Mesenchymal stem cell (in vitro differentiated cells and primary cell): Measurements from ENCODE around the gene RAB39B. TPM values are rescaled to one million over a fixed set of nuclear protein-coding genes. Genes with fewer than 3 reads are reported as not detected.

ENCODE experiments used
- DNase-seq: peaks from one replicate; pipeline ENCODE4 v3.0.0-alpha.2; 2013
- H2AFZ ChIP-seq: one replicate; pipeline ENCODE4 v1.6.1; 2013; ENCODE audit warnings: low read depth, mild to moderate bottlenecking, control low read depth, inconsistent platforms, low read length, moderate library complexity
- H2AK5ac ChIP-seq: 2 replicates; pipeline ENCODE4 v1.6.1; 2013; ENCODE audit warnings: low read length, moderate library complexity, mild to moderate bottlenecking, inconsistent platforms; ENCODE audit not compliant: severe bottlenecking
- H2BK120ac ChIP-seq: one replicate; pipeline ENCODE4 v1.6.1; 2013; ENCODE audit warnings: low read depth, mild to moderate bottlenecking, inconsistent platforms, low read length, moderate library complexity
- H2BK12ac ChIP-seq, 2 experiments: one replicate each; pipeline ENCODE4 v1.6.1; 2013; ENCODE audit warnings: inconsistent platforms in 2 of 2, low read length in 2 of 2, mild to moderate bottlenecking in 2 of 2, moderate library complexity in 2 of 2, control low read depth in 1 of 2
- H2BK15ac ChIP-seq: one replicate; pipeline ENCODE4 v1.6.1; 2013; ENCODE audit warnings: mild to moderate bottlenecking, low read depth, inconsistent platforms; ENCODE audit not compliant: poor library complexity, severe bottlenecking
- H2BK5ac ChIP-seq: 2 replicates; pipeline ENCODE4 v1.6.1; 2013; ENCODE audit warnings: low read depth, mild to moderate bottlenecking, low read length, control low read depth, inconsistent platforms; ENCODE audit not compliant: poor library complexity, severe bottlenecking
- H3K14ac ChIP-seq, 2 experiments: one replicate each; pipeline ENCODE4 v1.6.1; 2013; ENCODE audit warnings: inconsistent platforms in 2 of 2, low read length in 2 of 2, control low read depth in 1 of 2, mild to moderate bottlenecking in 1 of 2, moderate library complexity in 1 of 2
- H3K18ac ChIP-seq, 2 experiments: one replicate each; pipeline ENCODE4 v1.6.1; 2013; ENCODE audit warnings: inconsistent platforms in 2 of 2, low read length in 2 of 2, control low read depth in 1 of 2, low read depth in 1 of 2, mild to moderate bottlenecking in 1 of 2
- H3K23ac ChIP-seq, 2 experiments: one replicate each; pipeline ENCODE4 v1.6.1; 2013; ENCODE audit warnings: inconsistent platforms in 2 of 2, low read length in 2 of 2, mild to moderate bottlenecking in 2 of 2, moderate library complexity in 2 of 2, control low read depth in 1 of 2
- H3K27ac ChIP-seq: 2 replicates; pipeline ENCODE4 v1.5.1; 2013; ENCODE audit warnings: mild to moderate bottlenecking, moderate library complexity, low read length, control low read depth, inconsistent platforms; ENCODE audit not compliant: poor library complexity, severe bottlenecking
- H3K27me3 ChIP-seq, 2 experiments: 2 replicates each; pipeline versions ENCODE4 v1.6.1 to v1.7.0; 2013; ENCODE audit warnings: low read length in 2 of 2, mild to moderate bottlenecking in 2 of 2, moderate library complexity in 2 of 2, control low read depth in 1 of 2, inconsistent platforms in 1 of 2; ENCODE audit not compliant: control insufficient read depth in 1 of 2, insufficient read depth in 1 of 2
- H3K36me3 ChIP-seq, 2 experiments: 2 replicates each; pipeline versions ENCODE4 v1.6.1 to v1.7.0; 2013; ENCODE audit warnings: low read length in 2 of 2, control low read depth in 1 of 2, inconsistent platforms in 1 of 2, low read depth in 1 of 2, mild to moderate bottlenecking in 1 of 2; ENCODE audit not compliant: insufficient read depth in 2 of 2, control insufficient read depth in 1 of 2
- H3K4ac ChIP-seq, 2 experiments: one replicate each; pipeline ENCODE4 v1.6.1; 2013; ENCODE audit warnings: inconsistent platforms in 2 of 2, low read length in 2 of 2, mild to moderate bottlenecking in 2 of 2, moderate library complexity in 2 of 2, control low read depth in 1 of 2, low read depth in 1 of 2
- H3K4me1 ChIP-seq: 2 replicates; pipeline ENCODE4 v1.6.1; 2013; ENCODE audit warnings: low read depth, low read length, control low read depth; ENCODE audit not compliant: control insufficient read depth, insufficient read depth
- H3K4me2 ChIP-seq: 2 replicates; pipeline ENCODE4 v1.6.1; 2013; ENCODE audit warnings: low read length, mild to moderate bottlenecking, inconsistent platforms; ENCODE audit not compliant: poor library complexity, severe bottlenecking
- H3K4me3 ChIP-seq, 2 experiments: 2 replicates each; pipeline versions ENCODE4 v1.5.1 to v1.7.0; 2013; ENCODE audit warnings: low read length in 2 of 2, mild to moderate bottlenecking in 2 of 2, control low read depth in 1 of 2, low read depth in 1 of 2; ENCODE audit not compliant: insufficient read depth in 1 of 2
- H3K79me1 ChIP-seq: replicated peaks from 2 replicates; pipeline ENCODE4 v1.6.1; 2013; ENCODE audit warnings: mild to moderate bottlenecking, control low read depth, low read length, inconsistent platforms; ENCODE audit not compliant: poor library complexity, severe bottlenecking
- H3K9ac ChIP-seq: 2 replicates; pipeline ENCODE4 v1.7.0; 2013; ENCODE audit warnings: mild to moderate bottlenecking, low read length, moderate library complexity
- H3K9me3 ChIP-seq: 2 replicates; pipeline ENCODE4 v1.7.0; 2013; ENCODE audit warnings: mild to moderate bottlenecking, low read length; ENCODE audit not compliant: control insufficient read depth
- H4K8ac ChIP-seq: one replicate; pipeline ENCODE4 v1.6.1; 2013; ENCODE audit warnings: inconsistent platforms, mild to moderate bottlenecking, low read length, moderate library complexity
- H4K91ac ChIP-seq: one replicate; pipeline ENCODE4 v1.6.1; 2013; ENCODE audit warnings: mild to moderate bottlenecking, low read length, inconsistent platforms
- WGBS: methylation state at CpG from one replicate; pipeline ENCODE4 v1.1.7; 2013; ENCODE audit warnings: mixed read lengths; 5-methylcytosine and 5-hydroxymethylcytosine counted together
- polyA plus RNA-seq, 2 experiments: library from polyadenylated mRNA; stranded (reverse); fragments of 200-250 nt; gene quantifications; one replicate each; pipeline ENCODE4 v1.2.3, GENCODE V29; 2013

The RAB39B gene, protein sequence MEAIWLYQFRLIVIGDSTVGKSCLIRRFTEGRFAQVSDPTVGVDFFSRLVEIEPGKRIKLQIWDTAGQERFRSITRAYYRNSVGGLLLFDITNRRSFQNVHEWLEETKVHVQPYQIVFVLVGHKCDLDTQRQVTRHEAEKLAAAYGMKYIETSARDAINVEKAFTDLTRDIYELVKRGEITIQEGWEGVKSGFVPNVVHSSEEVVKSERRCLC
- polyA plus RNA-seq (2013, experiment 1 of 2), result not detected
- 0.03 TPM for polyA plus RNA-seq (2013, experiment 2 of 2)

DNA sequence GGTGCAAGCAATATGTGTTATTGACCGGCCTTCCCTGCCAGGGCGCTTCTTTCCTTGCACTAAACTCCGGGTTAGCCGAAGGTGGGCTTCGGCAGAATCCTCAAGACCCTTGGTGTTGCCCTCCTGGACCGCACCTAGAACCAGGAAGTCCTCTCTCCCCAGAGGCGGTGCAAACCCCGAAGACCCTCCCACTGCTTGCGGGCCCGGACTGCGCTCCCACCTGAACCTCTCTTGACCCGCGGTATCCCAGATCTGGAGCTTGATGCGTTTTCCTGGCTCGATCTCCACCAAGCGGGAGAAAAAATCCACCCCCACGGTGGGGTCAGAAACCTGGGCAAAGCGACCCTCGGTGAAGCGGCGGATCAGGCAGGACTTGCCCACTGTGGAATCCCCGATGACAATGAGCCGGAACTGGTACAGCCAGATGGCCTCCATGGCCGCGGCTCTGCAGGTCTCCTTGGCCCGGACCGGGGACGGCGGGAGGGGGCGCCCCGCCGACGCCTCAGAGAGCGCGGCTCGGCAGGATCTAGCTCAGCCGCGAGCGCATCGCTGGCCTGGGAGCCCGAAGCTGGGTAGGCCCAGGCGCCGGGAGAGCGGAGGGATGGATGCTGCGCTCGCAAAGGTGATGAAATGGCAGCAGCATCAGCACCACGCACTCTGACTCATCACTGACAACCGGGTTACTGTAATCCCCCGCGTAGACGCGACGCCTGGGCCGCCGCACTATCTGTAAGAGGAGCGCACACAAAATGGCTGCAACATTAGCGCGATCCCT lies at the start of gene RAB39B:
TSS of gene RAB39B (minus strand) at position 638 of the 775 bp plus-strand sequence. CDS start at position 435, 203 bp downstream.
- no peak within 1 kb of the TSS for H2AK5ac ChIP-seq
- H3K9ac ChIP-seq, result no peak within 1 kb of the TSS
- H2AFZ ChIP-seq, result no peak within 1 kb of the TSS
- H3K4me2 ChIP-seq, result peak within 1 kb of the TSS; percentile 9
- no peak within 1 kb of the TSS for H2BK15ac ChIP-seq
- DNase-seq, result peak; percentile 32
- H3K4me3 ChIP-seq, result peak within 1 kb of the TSS in 1 of 2 experiments; percentile 58
- WGBS, result 3% methylated on average over 36 of the region's 58 CpGs
- no peak within 1 kb of the TSS for H3K27ac ChIP-seq
- H3K79me1 ChIP-seq, result no peaks in the 10 kb centered on the region
- no peaks in the 10 kb centered on the region for H3K36me3 ChIP-seq
- H3K4me1 ChIP-seq, result peaks cover 6% of the 10 kb centered on the region
- no peaks in the 10 kb centered on the region for H3K9me3 ChIP-seq
- H3K4ac ChIP-seq, result no peak within 1 kb of the TSS
- no peak within 1 kb of the TSS for H3K14ac ChIP-seq
- no peak within 1 kb of the TSS for H2BK120ac ChIP-seq
- peaks cover 0 to 6% of the 10 kb centered on the region in 2 experiments for H3K27me3 ChIP-seq
- no peak within 1 kb of the TSS for H4K8ac ChIP-seq
- no peak within 1 kb of the TSS for H2BK12ac ChIP-seq
- no peak within 1 kb of the TSS for H3K23ac ChIP-seq
- no peak within 1 kb of the TSS for H4K91ac ChIP-seq
- no peak within 1 kb of the TSS for H2BK5ac ChIP-seq
- H3K18ac ChIP-seq, result no peak within 1 kb of the TSS

DNA sequence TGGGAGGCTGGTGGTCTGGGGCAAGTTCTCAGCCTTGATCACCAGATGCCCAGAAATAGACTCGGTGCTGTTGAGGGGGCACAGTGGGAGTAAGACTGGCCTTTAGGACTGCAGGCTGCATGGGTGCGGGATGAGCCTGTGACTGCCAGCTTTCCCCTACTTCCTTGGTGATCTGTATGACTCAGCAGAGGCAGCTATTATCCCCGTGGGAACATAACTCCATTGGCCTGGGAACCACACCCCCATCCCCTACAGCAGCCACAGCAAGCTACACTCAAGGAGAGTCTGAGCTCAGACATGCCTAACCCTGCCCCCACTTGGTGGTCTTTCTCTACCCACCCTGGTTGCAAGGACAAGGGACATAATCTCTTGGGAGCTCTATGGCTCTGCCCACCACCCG lies 49.5 kb upstream of the RAB39B start:
- Histone ChIP-seq H3K27ac (no peak overlapping the region), H3K18ac (no peak overlapping the region), H3K27me3 (no peaks in the 10 kb centered on the region), H2BK120ac (no peak overlapping the region), H2AK5ac (no peak overlapping the region), H4K8ac (no peak overlapping the region), H2BK12ac (no peak overlapping the region), H2BK15ac (no peak overlapping the region), H3K23ac (no peak overlapping the region), H3K14ac (no peak overlapping the region), H3K4ac (no peak overlapping the region), H3K9me3 (peaks cover 13% of the 10 kb centered on the region), H3K4me1 (no peaks in the 10 kb centered on the region), H2AFZ (no peak overlapping the region), H3K4me2 (no peak overlapping the region), H4K91ac (no peak overlapping the region), H3K36me3 (no peaks in the 10 kb centered on the region), H3K9ac (no peak overlapping the region), H3K79me1 (no peaks in the 10 kb centered on the region), H2BK5ac (no peak overlapping the region), H3K4me3 (no peak overlapping the region)
- 82% methylated on average over 4 of the region's 4 CpGs for WGBS
- no peak for DNase-seq

DNA sequence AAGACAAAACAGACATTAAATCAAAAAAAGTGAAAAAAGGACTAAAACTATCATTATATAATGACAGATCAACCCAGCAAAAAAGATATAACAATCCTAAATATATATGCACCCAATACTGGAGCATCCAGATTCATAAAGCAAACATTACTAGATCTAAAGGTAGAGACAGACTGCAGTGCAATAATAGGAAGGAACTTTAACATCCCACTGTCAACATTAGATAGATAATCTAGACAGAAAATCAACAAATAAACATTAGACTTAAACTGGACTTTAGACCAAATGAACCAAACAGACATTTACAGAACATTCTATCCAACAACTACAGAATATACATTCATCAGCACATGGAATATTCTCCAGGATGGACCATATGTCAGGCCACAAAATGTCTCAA lies 29.5 kb upstream of the RAB39B start:
- Histone ChIP-seq H3K79me1 (no peaks in the 10 kb centered on the region), H3K4ac (no peak overlapping the region), H3K23ac (no peak overlapping the region), H2BK15ac (no peak overlapping the region), H2BK120ac (no peak overlapping the region), H3K4me3 (no peak overlapping the region), H3K9me3 (peaks cover 2% of the 10 kb centered on the region), H2BK12ac (no peak overlapping the region), H2AK5ac (no peak overlapping the region), H3K27me3 (no peaks in the 10 kb centered on the region), H2BK5ac (no peak overlapping the region), H3K9ac (no peak overlapping the region), H2AFZ (no peak overlapping the region), H3K27ac (no peak overlapping the region), H3K36me3 (peaks cover 0 to 11% of the 10 kb centered on the region in 2 experiments), H3K14ac (no peak overlapping the region), H3K18ac (no peak overlapping the region), H4K91ac (no peak overlapping the region), H3K4me2 (no peak overlapping the region), H4K8ac (no peak overlapping the region), H3K4me1 (no peaks in the 10 kb centered on the region)
- DNase-seq, result no peak

DNA sequence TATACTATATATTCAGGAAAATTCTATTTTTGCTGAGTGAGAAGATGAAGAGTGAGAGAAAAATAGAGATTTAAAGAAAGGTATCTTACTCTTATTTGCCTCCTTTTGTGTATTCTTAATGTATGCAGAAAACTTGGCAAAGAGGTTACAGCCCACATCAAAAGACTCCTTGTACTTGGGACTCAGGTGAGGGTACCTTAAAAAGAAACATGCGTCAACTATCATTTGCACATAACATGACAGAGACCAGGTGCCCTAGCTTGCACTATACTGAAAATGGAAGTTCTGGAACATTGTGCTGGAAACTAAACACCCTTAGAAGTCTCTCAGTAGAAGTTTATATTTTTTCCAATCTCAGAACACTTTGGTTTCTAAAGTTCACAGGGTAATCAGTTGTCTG lies 15.6 kb upstream of the RAB39B start:
- no CpG with 5 or more reads among the region's 1 CpG for WGBS
- no peak overlapping the region for H2AK5ac ChIP-seq
- peaks cover 0 to 34% of the 10 kb centered on the region in 2 experiments for H3K36me3 ChIP-seq
- H3K4me2 ChIP-seq, result no peak overlapping the region
- no peak overlapping the region for H4K91ac ChIP-seq
- no peak for DNase-seq
- H3K79me1 ChIP-seq, result no peaks in the 10 kb centered on the region
- no peak overlapping the region for H2BK12ac ChIP-seq
- no peaks in the 10 kb centered on the region for H3K27me3 ChIP-seq
- peaks cover 12% of the 10 kb centered on the region for H3K9me3 ChIP-seq
- H3K9ac ChIP-seq, result no peak overlapping the region
- H3K18ac ChIP-seq, result no peak overlapping the region
- H3K4ac ChIP-seq, result no peak overlapping the region
- no peaks in the 10 kb centered on the region for H3K4me1 ChIP-seq
- no peak overlapping the region for H3K4me3 ChIP-seq
- H2BK15ac ChIP-seq, result no peak overlapping the region
- no peak overlapping the region for H3K14ac ChIP-seq
- H4K8ac ChIP-seq, result no peak overlapping the region
- no peak overlapping the region for H3K23ac ChIP-seq
- H2BK5ac ChIP-seq, result no peak overlapping the region
- H2AFZ ChIP-seq, result no peak overlapping the region
- H3K27ac ChIP-seq, result no peak overlapping the region
- H2BK120ac ChIP-seq, result no peak overlapping the region
